ENCODE measurements around the gene SMTN. TPM values are rescaled to one million over a fixed set of nuclear protein-coding genes. Genes with fewer than 3 reads are reported as not detected.

Gene SMTN
- total and polyA plus RNA-seq, 4 donors, result 10.1 to 47.3 (median 13.8) TPM

DNA sequence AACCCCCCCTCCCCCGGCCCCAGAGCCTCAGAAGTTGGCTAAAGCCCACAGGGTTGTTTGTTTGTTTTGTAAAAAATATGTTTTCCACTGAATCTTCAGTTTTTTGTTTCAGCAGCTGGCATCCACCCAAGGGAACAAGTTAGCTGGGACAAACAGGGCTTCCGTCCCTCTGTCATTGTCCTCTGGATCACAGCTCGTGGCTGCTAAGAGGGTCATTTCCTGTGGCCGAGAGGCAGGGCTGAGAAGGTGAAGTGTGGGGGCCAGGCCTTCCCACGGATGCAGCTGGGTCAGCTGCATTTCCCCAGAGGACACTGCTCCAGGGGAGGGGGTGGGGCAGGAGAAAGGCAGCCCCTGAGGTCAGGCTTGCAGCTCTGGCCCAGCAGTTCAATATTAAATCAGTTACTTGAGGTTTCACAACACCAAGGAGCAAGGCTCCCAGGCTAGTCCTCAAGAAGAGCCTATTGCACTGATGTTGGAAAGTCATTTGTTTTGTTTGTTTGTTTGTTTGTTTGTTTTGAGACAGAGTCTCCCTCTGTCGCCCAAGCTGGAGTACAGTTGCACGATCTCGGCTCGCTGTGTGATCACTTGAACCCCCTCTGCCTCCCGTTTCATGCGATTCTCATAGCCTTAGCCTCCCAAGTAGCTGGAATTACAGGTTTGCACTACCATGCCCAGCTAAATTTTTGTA lies 34.4 kb upstream of the SMTN start:
- no peak overlapping the region for H3K4me3 ChIP-seq (ENCODE audit: low read depth in 1 of 3, low read length in 3 of 3)
- H3K9me3 ChIP-seq (ENCODE audit: control insufficient read depth in 4 of 4, low read length in 3 of 4), result no peaks in the 10 kb centered on the region
- no peak overlapping the region for H3K9ac ChIP-seq (ENCODE audit: low read depth in 1 of 2, low read length in 2 of 2)
- H3K27me3 ChIP-seq (ENCODE audit: control insufficient read depth in 4 of 4, insufficient read depth in 4 of 4, low read length in 3 of 4), result no peaks in the 10 kb centered on the region
- TF ChIP-seq, protein P1, sequence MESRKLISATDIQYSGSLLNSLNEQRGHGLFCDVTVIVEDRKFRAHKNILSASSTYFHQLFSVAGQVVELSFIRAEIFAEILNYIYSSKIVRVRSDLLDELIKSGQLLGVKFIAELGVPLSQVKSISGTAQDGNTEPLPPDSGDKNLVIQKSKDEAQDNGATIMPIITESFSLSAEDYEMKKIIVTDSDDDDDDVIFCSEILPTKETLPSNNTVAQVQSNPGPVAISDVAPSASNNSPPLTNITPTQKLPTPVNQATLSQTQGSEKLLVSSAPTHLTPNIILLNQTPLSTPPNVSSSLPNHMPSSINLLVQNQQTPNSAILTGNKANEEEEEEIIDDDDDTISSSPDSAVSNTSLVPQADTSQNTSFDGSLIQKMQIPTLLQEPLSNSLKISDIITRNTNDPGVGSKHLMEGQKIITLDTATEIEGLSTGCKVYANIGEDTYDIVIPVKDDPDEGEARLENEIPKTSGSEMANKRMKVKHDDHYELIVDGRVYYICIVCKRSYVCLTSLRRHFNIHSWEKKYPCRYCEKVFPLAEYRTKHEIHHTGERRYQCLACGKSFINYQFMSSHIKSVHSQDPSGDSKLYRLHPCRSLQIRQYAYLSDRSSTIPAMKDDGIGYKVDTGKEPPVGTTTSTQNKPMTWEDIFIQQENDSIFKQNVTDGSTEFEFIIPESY (IDR thresholded peaks at IDR 0.05), result no peak
- TF ChIP-seq FOXA1 (IDR thresholded peaks at IDR 0.05), result no peak
- peak; percentile 37 to 48 for TF ChIP-seq GABPA (IDR thresholded peaks at IDR 0.05 in 1 of 2, conservative IDR thresholded peaks at IDR 0.05 in 1 of 2)
- no peak for TF ChIP-seq HNF4G (IDR thresholded peaks at IDR 0.05)
- peak; percentile 79 for TF ChIP-seq SP1 (IDR thresholded peaks at IDR 0.05)
- no peak for TF ChIP-seq TAF1 (conservative IDR thresholded peaks at IDR 0.05)
- TF ChIP-seq RAD21 (IDR thresholded peaks at IDR 0.05), result peak in 1 of 2 donors; percentile 51
- TF ChIP-seq HNF4A (conservative IDR thresholded peaks at IDR 0.05), result no peak
- TF ChIP-seq, protein P2, sequence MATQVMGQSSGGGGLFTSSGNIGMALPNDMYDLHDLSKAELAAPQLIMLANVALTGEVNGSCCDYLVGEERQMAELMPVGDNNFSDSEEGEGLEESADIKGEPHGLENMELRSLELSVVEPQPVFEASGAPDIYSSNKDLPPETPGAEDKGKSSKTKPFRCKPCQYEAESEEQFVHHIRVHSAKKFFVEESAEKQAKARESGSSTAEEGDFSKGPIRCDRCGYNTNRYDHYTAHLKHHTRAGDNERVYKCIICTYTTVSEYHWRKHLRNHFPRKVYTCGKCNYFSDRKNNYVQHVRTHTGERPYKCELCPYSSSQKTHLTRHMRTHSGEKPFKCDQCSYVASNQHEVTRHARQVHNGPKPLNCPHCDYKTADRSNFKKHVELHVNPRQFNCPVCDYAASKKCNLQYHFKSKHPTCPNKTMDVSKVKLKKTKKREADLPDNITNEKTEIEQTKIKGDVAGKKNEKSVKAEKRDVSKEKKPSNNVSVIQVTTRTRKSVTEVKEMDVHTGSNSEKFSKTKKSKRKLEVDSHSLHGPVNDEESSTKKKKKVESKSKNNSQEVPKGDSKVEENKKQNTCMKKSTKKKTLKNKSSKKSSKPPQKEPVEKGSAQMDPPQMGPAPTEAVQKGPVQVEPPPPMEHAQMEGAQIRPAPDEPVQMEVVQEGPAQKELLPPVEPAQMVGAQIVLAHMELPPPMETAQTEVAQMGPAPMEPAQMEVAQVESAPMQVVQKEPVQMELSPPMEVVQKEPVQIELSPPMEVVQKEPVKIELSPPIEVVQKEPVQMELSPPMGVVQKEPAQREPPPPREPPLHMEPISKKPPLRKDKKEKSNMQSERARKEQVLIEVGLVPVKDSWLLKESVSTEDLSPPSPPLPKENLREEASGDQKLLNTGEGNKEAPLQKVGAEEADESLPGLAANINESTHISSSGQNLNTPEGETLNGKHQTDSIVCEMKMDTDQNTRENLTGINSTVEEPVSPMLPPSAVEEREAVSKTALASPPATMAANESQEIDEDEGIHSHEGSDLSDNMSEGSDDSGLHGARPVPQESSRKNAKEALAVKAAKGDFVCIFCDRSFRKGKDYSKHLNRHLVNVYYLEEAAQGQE (IDR thresholded peaks at IDR 0.05), result no peak
- no peak for TF ChIP-seq JUND (IDR thresholded peaks at IDR 0.05)
- no peak for TF ChIP-seq EGR1 (IDR thresholded peaks at IDR 0.05; ENCODE audit: low read depth in 2 of 2)
- TF ChIP-seq, protein P3, sequence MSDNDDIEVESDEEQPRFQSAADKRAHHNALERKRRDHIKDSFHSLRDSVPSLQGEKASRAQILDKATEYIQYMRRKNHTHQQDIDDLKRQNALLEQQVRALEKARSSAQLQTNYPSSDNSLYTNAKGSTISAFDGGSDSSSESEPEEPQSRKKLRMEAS (IDR thresholded peaks at IDR 0.05), result no peak
- TF ChIP-seq, protein P4, sequence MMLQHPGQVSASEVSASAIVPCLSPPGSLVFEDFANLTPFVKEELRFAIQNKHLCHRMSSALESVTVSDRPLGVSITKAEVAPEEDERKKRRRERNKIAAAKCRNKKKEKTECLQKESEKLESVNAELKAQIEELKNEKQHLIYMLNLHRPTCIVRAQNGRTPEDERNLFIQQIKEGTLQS (IDR thresholded peaks at IDR 0.05), result no peak
- TF ChIP-seq FOXA2 (IDR thresholded peaks at IDR 0.05), result no peak
- peak; percentile 85 to 86 for TF ChIP-seq RXRA (IDR thresholded peaks at IDR 0.05)
- no peak for TF ChIP-seq YY1 (IDR thresholded peaks at IDR 0.05)
- TF ChIP-seq, protein P5, sequence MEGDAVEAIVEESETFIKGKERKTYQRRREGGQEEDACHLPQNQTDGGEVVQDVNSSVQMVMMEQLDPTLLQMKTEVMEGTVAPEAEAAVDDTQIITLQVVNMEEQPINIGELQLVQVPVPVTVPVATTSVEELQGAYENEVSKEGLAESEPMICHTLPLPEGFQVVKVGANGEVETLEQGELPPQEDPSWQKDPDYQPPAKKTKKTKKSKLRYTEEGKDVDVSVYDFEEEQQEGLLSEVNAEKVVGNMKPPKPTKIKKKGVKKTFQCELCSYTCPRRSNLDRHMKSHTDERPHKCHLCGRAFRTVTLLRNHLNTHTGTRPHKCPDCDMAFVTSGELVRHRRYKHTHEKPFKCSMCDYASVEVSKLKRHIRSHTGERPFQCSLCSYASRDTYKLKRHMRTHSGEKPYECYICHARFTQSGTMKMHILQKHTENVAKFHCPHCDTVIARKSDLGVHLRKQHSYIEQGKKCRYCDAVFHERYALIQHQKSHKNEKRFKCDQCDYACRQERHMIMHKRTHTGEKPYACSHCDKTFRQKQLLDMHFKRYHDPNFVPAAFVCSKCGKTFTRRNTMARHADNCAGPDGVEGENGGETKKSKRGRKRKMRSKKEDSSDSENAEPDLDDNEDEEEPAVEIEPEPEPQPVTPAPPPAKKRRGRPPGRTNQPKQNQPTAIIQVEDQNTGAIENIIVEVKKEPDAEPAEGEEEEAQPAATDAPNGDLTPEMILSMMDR (IDR thresholded peaks at IDR 0.05; ENCODE audit: low read depth, low read length, missing input control), result no peak
- TF ChIP-seq NR2F2 (IDR thresholded peaks at IDR 0.05), result peak; percentile 98
- 72% methylated on average over 11 of the region's 11 CpGs for WGBS
- H3K4me1 ChIP-seq (ENCODE audit: control insufficient read depth in 4 of 4, insufficient read depth in 4 of 4, low read length in 3 of 4), result no peaks in the 10 kb centered on the region
- H3K27ac ChIP-seq (ENCODE audit: low read depth in 1 of 2, low read length in 2 of 2), result peak overlapping the region in 1 of 2 donors; percentile 57
- no peaks in the 10 kb centered on the region for H3K36me3 ChIP-seq (ENCODE audit: control insufficient read depth in 4 of 4, insufficient read depth in 3 of 4, low read depth in 1 of 4, low read length in 3 of 4)
- DNase-seq (ENCODE audit: low spot score), result peak; percentile 43

All from liver (tissue), 9 donors.